AG04450 (cell line): ENCODE measurements around the gene TSHR. TPM values are rescaled to one million over a fixed set of nuclear protein-coding genes. Genes with fewer than 3 reads are reported as not detected.

ENCODE experiments used
- CTCF ChIA-PET: fragments of 300-600, 350-600 bp; formaldehyde crosslinking; extraction: SDS; loops from one replicate; lab custom pipeline; 2022; ENCODE audit warnings: antibody characterized with exemption, inconsistent platforms; lab: Charles Lee
- POLR2A ChIA-PET: fragments of 350-600 bp; formaldehyde crosslinking; extraction: SDS; loops from one replicate; lab custom pipeline; 2021; ENCODE audit warnings: antibody characterized with exemption, inconsistent platforms; lab: Yijun Ruan, JAX
- DNase-seq: peaks from one replicate; pipeline ENCODE4 v3.0.0-alpha.2; 2011; ENCODE audit warnings: low read depth, low spot score
- H3K27ac ChIP-seq: one replicate; pipeline ENCODE4 v1.5.1; 2012; ENCODE audit warnings: low read depth, low read length, control low read depth
- H3K27me3 ChIP-seq: one replicate; pipeline ENCODE4 v1.6.0; 2012; ENCODE audit warnings: low read length; ENCODE audit not compliant: control insufficient read depth, insufficient read depth
- H3K4me3 ChIP-seq: 2 replicates; pipeline ENCODE4 v1.5.1; 2011; ENCODE audit warnings: mild to moderate bottlenecking, low read depth, low read length, control low read depth
- H3K9me3 ChIP-seq: 2 replicates; pipeline ENCODE4 v1.5.1; 2012; ENCODE audit warnings: low read length; ENCODE audit not compliant: control insufficient read depth, insufficient read depth
- polyA plus RNA-seq: library from polyadenylated mRNA; depleted of rRNA; stranded (reverse); fragments of >200 nt; gene quantifications from 2 replicates; pipeline ENCODE4 v1.2.3, GENCODE V29; 2011
- TF ChIP-seq, protein P1 (sequence below): IDR thresholded peaks from 2 replicates; pipeline ENCODE4 v1.5.1; 2011; ENCODE audit warnings: low read depth, low read length, control low read depth, inconsistent platforms

The TSHR gene
- polyA plus RNA-seq, 1 experiment, result not detected

GRCh38 chr14:81169267-81169666 lies 213.8 kb downstream of the TSHR start:
- TF ChIP-seq, protein P1, sequence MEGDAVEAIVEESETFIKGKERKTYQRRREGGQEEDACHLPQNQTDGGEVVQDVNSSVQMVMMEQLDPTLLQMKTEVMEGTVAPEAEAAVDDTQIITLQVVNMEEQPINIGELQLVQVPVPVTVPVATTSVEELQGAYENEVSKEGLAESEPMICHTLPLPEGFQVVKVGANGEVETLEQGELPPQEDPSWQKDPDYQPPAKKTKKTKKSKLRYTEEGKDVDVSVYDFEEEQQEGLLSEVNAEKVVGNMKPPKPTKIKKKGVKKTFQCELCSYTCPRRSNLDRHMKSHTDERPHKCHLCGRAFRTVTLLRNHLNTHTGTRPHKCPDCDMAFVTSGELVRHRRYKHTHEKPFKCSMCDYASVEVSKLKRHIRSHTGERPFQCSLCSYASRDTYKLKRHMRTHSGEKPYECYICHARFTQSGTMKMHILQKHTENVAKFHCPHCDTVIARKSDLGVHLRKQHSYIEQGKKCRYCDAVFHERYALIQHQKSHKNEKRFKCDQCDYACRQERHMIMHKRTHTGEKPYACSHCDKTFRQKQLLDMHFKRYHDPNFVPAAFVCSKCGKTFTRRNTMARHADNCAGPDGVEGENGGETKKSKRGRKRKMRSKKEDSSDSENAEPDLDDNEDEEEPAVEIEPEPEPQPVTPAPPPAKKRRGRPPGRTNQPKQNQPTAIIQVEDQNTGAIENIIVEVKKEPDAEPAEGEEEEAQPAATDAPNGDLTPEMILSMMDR, result no peak
- Histone ChIP-seq H3K4me3 (peak overlapping the region; percentile 78), H3K27me3 (no peaks in the 10 kb centered on the region), H3K27ac (no peak overlapping the region), H3K9me3 (no peaks in the 10 kb centered on the region)
- no peak for DNase-seq
- POLR2A ChIA-PET, result interaction anchor here (1.6 kb wide), 1 partner anchor 50 kb away, joined by 16 read pairs; no protein-coding TSS in a partner anchor
- CTCF ChIA-PET, result interaction anchor here (1.0 to 4.4 kb wide), 11 partner anchors 8 to 288 kb away, joined by 3 to 103 read pairs (median 13); partner anchors contain the start of gene TSHR

DNA sequence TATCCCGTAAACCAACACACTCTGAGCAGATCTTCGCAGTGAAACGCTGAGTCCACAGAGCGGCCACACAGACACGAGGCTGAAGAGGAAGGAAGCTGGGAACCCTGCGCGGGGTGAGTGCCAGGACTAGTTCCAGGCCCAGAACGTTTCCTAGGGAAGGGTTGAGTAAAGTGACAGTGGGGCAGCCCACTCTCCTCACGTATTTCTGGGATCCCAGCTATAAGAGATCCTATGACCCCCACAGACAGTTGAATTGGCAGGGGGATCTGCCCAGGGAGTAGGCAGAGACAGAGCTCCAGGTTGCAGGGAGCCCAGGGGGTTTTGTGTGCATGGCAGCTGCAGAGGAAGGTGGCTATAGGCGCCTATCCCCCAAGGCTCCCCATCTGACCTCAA lies 214.3 kb downstream of the TSHR start:
- CTCF ChIA-PET, result interaction anchor here (0.6 to 4.4 kb wide), 29 partner anchors 9 to 360 kb away, joined by 3 to 103 read pairs (median 4); partner anchors contain the start of genes GTF2A1 and TSHR
- Histone ChIP-seq H3K27me3 (no peaks in the 10 kb centered on the region), H3K4me3 (peak overlapping the region; percentile 78), H3K9me3 (no peaks in the 10 kb centered on the region), H3K27ac (no peak overlapping the region)
- no peak for DNase-seq
- POLR2A ChIA-PET, result interaction anchor here (1.2 to 1.6 kb wide), 2 partner anchors 49 to 51 kb away, joined by 13 to 16 read pairs; partner anchors contain the start of gene GTF2A1
- TF ChIP-seq, protein P1, result no peak

GRCh38 chr14:81170104-81170828 lies 214.8 kb downstream of the TSHR start:
- CTCF ChIA-PET, result interaction anchor here (0.6 to 4.4 kb wide), 39 partner anchors 9 to 360 kb away, joined by 3 to 103 read pairs (median 4); partner anchors contain the start of genes GTF2A1 and TSHR
- Histone ChIP-seq H3K9me3 (no peaks in the 10 kb centered on the region), H3K27ac (peak overlapping the region; percentile 96), H3K4me3 (peak overlapping the region; percentile 78), H3K27me3 (no peaks in the 10 kb centered on the region)
- TF ChIP-seq, protein P1, result peak; percentile 95
- POLR2A ChIA-PET, result interaction anchor here (0.6 to 1.6 kb wide), 3 partner anchors 12 to 51 kb away, joined by 4 to 16 read pairs (median 13); partner anchors contain the start of gene GTF2A1
- DNase-seq, result peak; percentile 67

- CTCF ChIA-PET, result interaction anchor here (0.7 to 4.4 kb wide), 36 partner anchors 10 to 1586 kb away, joined by 3 to 103 read pairs (median 4); partner anchors contain the start of genes GTF2A1 and TSHR
- Histone ChIP-seq H3K9me3 (no peaks in the 10 kb centered on the region), H3K27me3 (no peaks in the 10 kb centered on the region), H3K27ac (no peak overlapping the region), H3K4me3 (no peak overlapping the region; the same call in 1 of the 2 replicates)
- POLR2A ChIA-PET, result interaction anchor here (0.6 to 1.6 kb wide), 3 partner anchors 13 to 50 kb away, joined by 4 to 16 read pairs (median 13); partner anchors contain the start of gene GTF2A1
- no peak for DNase-seq
- TF ChIP-seq, protein P1, result no peak
Observed at GRCh38 chr14:81170829-81171195, 215.4 kb downstream of the TSHR start.
